Lung microvascular endothelial cell (primary cell): Measurements from ENCODE around the gene PHKA1. TPM values are rescaled to one million over a fixed set of nuclear protein-coding genes. Genes with fewer than 3 reads are reported as not detected.
"Not testable (repeated sequence)": the region's sequence is repeated elsewhere in the genome, so short reads cannot be mapped to it uniquely, and the experiment has no call there.

Source experiments
- DNase-seq, 2 donors: peaks; one replicate each; pipeline versions ENCODE4 v3.0.0 to v3.0.0-alpha.2; 2010; ENCODE audit warnings: low read depth in 2 of 2
- total RNA-seq: library from RNA; depleted of rRNA; stranded (reverse); fragments of >200 nt; gene quantifications from 2 replicates; pipeline ENCODE4 v1.2.1, GENCODE V29; 2014

Gene PHKA1
- total RNA-seq, 1 donor from 2014 or later = 5.6 TPM

- peak; percentile 83 to 86 for DNase-seq
Measured at GRCh38 chrX:72572248-72573157, 141.6 kb downstream of the PHKA1 start, which contains the start of gene HDAC8. Gene HDAC8, minus strand, starts transcription at chrX:72572843. Its CDS starts 82 bp downstream, at chrX:72572761.

- DNase-seq = peak; percentile 36 to 52
Measured at GRCh38 chrX:72569786-72570185, 144.3 kb downstream of the PHKA1 start.

- DNase-seq = peak in 1 of 2 donors; percentile 71
Measured at GRCh38 chrX:72568406-72569092, 145.6 kb downstream of the PHKA1 start.

GRCh38 chrX:72566448-72566847 is 147.7 kb downstream of the PHKA1 start:
- no peak for DNase-seq

GRCh38 chrX:72559655-72560054 is 154.5 kb downstream of the PHKA1 start:
- DNase-seq = not testable (repeated sequence)

- no peak for DNase-seq
Measured at GRCh38 chrX:72554448-72555140, 159.5 kb downstream of the PHKA1 start.

GRCh38 chrX:72552443-72552842 is 161.7 kb downstream of the PHKA1 start:
- DNase-seq = not testable (repeated sequence)

GRCh38 chrX:72545990-72546389 is 168.1 kb downstream of the PHKA1 start:
- peak; percentile 31 to 71 for DNase-seq

GRCh38 chrX:72540318-72540717 is 173.8 kb downstream of the PHKA1 start:
- peak; percentile 34 to 57 for DNase-seq

GRCh38 chrX:72539822-72540221 is 174.3 kb downstream of the PHKA1 start:
- DNase-seq = no peak

- no peak for DNase-seq
Measured at GRCh38 chrX:72536542-72536941, 177.6 kb downstream of the PHKA1 start.

- peak in 1 of 2 donors; percentile 8 for DNase-seq
Measured at GRCh38 chrX:72532366-72532765, 181.7 kb downstream of the PHKA1 start.

Other genes with a start within 250 kb of the PHKA1 start
- gene HDAC8, start 141.5 kb downstream of the PHKA1 start, total RNA-seq = 21.6 and 25.6 TPM in 2 replicates
- gene DMRTC1B, start 62.6 kb upstream of the PHKA1 start, total RNA-seq = not detected in 2 replicates
- not detected in 2 replicates for gene FAM236B, start 68.4 kb upstream of the PHKA1 start, total RNA-seq
- gene FAM236D, start 93.9 kb upstream of the PHKA1 start, total RNA-seq = not detected in 2 replicates
- gene FAM236C, start 198.3 kb upstream of the PHKA1 start, total RNA-seq = not detected in 2 replicates
- not detected in 2 replicates for gene FAM236A, start 223.9 kb upstream of the PHKA1 start, total RNA-seq
- gene DMRTC1, start 229.5 kb upstream of the PHKA1 start, total RNA-seq = not detected in 2 replicates